GM19238 (cell line): ENCODE data around the gene CARD11.

Experiments used
- DNase-seq: peaks from one replicate; pipeline ENCODE4 v3.0.0; 2011; ENCODE audit warnings: low spot score; ENCODE audit not compliant: insufficient read length

CARD11 gene

DNA sequence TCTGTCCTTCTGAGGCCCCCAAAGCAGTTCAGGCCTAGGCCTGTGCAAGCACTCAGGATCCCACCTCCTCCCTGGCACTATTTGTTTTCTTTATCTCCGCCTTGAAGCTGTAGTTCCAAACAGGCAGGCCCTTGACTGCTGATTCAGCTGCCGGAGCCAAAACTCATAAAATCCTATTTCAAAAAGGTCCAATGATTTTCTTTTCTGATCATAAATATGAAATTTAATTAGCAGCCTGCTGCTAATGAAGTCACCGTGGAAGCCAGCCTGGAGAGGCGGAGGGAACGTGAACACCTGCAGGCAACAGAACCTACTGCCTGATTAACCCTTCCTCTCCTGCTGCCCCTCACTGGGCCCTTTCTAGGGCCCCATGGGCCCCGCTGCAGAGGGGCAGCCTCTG, 60.1 kb downstream of the CARD11 start:
- no peak for DNase-seq

DNA sequence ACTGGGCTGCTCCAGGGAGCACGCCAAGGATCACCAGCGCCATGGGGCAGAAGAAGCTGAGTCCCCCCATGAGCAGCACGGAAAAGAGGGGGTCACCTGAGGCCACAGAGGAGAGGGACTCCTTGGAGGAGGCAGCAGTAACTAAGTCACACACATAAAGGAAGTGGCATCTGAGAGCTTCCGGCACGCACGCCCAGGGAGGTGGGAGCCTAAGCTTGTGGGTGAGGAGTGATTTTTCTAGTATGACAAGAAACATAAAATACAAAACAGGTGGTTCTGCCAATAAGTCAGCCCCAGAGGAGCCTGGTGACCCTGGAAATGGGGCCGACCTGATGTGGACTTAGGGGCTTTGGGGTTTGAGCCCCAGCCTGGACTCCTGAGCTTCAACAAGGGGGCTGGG, 60.8 kb downstream of the CARD11 start:
- no peak for DNase-seq

DNA sequence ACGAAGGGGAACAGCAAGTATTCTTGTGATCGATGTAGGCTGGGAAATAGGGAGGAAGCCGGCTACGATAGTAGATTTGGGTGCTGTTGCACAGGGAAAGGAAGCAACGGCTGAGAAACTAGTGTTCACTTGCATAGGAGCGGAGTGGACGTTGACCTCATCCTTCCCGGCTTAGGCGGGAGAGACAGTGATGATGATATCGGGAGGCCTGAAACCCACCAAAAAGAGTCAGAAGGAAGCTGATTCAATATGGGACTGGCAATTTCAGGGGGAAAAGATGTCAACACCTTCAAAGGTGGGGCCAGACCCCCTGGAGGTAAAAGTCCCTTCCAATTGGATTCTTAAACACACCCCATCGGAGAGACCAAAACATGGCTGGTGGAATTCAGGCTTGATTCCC, 61.3 kb downstream of the CARD11 start:
- no peak for DNase-seq

DNA sequence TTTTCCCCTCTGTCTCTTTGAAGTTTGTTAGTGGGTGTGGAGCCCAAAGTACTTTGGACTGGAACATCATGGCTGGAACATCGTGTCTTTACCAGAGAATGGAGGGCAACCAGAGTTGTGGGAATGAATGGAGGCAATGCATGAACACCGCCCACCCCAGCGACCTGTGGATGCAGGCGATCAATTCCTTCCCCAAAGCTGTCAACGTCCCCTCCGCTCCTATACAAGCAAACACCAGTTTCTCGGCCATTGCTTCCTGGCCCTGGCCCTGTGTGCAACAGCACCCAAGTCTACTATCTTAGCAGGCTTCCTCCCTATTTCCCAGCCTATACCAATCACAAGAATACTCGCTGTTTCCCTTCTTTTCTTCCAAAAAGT, 62.6 kb downstream of the CARD11 start:
- DNase-seq = no peak

DNA sequence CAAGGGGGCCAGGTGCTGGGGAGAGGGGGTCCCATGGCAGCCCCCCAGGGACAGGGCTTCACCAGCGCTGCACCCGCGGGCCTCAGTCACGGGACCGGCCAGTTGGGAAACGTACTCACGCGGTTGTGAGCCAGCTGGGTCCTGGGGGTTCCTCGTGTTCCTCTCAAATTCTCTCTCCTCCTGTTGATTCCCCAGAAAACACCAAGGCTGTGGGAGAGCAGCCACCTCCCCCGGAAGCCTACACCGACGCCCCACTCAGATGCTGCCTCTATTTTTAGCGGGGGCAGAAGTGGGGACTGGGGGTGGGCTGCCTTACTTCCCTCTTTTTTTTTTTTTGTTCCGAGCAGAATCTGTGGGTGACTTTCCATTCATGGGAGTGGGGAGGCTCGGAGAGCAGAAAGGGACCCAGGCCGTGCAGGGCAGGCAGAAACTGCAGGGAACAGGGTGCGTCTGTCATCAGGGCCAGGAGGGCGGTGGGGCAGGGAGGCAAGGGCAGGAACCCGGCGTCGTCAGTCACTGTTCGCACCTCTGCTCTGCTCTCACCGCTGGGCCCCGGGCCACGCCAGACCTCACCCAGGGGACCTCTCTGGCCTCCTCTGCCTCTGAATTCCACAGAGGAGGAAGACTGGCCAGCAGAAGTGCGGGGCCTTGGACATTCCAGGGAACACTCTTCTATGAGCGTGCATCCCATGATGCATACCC, 63.1 kb downstream of the CARD11 start:
- DNase-seq = no peak

DNA sequence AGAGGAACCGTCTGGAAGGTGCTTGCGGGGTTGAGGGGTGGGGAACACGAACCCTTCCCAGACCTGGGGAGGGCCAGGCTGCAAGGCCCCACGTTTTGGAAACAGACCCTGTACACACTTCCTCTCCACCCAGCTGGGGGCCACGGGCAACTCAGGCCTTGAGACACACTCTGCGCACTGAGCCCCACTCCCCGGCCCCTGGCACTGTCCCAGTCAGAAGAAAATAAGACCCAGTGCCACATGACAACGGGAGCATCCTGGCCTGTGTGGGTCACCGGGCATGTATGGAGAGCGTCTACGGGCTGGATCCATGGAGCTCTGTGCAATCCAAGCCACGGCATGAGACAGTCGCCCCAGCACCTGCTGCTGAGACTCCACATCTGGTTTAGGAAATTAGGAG, 63.7 kb downstream of the CARD11 start:
- DNase-seq = no peak

DNA sequence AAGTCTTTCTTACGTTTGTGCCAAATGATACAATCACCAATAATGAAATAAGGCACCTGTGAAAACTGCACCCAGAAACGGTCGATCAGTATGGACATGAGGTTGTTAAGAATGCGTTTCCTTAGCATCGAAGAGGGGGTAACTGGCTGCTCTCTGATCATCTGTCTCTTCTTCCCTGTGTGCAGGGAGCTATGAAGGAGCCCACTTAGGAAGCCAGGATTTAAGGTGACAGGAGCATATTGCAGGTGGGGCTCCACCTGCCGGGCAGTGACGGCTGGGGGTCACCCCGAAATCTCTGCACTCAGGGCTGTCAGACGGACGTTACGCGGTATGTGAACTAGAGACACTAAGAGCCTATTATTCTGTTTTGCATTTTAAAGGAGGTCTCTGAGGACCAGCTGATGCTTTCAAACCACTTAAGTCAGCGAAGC, 64.5 kb downstream of the CARD11 start:
- no peak for DNase-seq

DNA sequence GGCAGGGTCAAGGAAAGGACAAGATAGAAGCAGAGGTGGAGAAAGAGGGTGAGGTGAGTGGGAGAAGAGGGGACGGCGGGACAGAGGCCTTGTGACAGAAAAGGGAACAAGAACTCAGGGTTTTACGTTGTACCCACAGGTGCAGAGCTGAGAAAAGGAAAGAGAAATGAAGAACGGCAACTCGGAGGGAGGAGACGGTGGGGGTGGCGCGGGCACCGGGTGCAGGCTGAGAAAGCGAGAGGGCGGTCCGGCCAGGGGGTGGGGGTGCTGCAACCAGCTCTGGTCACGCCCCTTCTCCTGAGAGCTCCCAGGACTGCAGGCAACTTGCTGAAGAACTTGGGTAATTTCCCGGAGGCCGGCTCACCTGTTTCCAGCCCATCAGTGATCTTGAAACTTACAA, 65.3 kb downstream of the CARD11 start:
- DNase-seq = peak; percentile 63

DNA sequence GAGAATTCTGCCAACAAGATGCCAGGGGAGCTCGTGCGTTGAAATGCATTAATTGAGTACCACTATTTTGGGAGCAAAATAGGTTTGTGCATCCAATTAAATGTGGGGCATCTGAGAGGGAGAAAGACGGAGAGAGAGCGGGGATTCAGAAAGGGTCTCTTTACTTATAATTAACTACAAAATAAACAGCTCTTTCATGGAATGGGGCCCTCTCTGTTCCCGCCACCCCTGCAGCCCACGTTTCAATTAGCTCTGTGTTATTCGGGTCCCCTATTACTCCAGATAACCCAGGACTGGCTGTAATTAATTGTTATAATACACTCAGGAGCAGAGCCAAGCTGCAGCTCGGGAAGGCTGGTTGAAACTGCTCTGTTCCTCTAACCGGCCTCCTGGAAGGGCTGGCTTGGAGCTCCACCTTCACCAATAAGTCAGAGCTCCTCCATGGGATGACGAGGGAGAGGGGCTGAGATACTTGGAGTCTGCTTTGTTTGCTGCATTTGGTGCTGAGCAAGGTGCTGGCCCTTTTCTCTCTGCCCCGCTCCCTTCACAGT, 67.8 kb downstream of the CARD11 start:
- DNase-seq = no peak

DNA sequence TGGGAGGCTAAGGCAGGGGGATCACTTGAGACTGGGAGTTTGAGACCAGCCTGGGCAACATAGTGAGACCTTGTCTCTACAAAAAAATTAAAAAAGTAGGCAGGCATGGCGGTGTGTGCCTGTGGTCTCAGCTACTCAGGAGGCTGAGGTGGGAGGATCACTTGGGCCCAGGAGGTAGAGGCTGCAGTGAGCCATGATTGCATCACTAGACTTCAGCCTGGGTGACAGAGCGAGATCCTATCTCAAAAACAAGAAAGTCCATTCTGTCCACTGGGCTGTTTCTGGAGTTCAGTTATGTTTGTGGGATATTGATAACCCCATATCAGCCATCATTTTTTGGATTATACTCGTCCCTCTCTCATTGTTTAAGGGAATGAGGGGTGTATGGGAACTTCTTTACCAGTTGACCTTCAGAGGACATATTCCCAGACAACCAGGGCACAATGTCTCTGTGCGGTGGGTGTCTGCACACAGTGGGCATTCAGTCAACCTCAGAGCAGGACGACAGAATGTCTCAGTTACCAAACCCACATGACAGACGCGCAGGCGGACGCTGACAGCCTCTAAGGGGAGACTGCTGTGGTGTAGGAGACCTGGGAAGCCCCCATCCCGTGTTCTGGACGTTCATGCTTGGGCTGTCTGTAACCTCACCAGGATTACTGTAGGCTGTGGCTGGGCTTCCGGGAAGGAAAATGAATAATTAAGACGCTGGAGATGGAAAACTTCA, 69.4 kb downstream of the CARD11 start:
- DNase-seq = no peak

DNA sequence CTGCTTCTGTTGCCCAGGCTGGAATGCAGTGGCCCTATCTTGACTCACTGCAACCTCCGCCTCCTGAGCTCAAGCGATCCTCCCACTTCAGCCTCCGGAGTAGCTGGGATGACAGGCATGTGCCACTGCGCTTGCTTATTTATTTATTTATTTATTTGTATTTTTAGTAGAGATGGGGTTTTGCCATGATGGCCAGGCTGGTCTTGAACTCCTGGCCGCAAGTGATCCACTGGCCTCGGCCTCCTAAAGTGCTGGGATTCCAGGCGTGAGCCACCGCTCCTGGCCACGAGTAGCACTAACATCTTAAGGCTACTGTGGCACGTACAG, 70.9 kb downstream of the CARD11 start:
- DNase-seq = no peak

DNA sequence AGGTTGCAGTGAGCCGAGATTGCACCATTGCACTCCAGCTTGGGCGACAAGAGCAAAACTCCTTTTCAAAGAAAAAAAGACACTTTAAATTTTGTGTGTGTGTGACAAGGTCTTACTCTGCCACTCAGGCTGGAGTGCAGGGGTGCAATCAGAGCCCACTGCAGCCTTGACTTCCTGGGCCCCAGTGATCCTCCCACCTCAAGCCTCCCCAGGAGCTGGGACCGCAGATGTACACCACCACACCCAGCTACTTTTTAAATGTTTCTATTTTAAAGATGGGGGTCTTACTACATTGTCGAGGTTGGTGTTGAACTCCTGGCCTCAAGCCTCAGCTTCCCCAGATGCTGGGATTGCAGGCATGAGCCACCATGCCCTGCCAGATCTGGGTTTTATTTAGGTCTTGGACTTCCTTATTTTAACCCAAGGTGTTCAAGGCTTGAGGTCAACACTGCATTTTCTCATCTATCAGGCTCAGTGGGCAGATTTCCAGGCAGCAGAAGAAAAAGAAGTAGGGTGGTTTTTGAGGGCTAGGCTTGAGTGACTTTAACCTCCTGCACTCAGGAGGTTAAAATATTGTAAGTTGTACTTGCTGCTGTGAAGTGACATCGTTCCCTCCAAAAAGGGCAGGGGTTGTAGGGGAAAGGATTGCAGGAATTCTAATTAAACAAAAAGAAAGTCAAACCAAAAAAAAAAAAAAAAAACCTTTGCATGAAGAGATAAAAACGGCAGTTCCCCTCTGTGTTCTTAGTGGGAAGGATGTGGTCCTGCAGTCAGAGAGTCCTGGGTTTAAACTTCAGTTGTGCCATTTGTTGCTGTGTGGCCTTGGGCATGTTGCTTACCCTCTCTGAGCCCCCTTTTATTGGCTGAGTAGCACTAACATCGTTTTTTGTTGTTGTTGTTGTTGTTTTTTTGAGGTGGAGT, 71.5 kb downstream of the CARD11 start:
- no peak for DNase-seq

DNA sequence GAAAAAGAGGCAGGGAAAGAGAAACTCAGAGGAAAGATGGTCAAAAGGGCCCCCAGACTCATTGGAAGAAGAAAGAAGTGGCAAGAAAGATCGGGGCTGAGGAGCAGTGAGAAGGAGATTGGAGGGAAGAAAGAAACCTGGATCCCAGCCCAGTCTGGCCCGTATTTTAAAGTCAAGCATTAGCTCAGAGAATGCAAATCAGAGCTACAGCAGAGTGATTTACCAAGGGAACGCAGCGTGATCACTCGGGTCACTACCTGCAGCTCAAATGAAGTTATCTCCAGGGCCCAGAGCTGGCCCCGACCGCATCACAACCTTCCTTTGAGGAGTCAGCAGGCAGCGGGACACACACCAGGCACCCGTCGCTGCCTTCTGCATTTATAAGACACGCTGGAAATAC, 72.8 kb downstream of the CARD11 start:
- DNase-seq = no peak

DNA sequence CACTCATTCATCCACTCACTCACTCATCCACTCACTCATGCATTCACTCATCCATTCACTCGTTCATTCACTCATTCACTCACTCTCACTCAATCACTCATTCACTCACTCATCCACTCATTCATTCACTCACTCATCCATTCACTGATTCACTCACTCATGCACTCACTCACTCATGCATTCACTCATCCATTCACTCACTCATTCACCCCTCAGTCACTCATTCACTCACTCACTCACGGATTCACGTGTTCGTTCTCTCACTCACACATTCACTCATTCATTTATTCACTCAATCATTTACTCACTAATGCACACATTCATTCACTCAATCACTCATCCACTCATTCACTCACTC, 73.4 kb downstream of the CARD11 start:
- no peak for DNase-seq

DNA sequence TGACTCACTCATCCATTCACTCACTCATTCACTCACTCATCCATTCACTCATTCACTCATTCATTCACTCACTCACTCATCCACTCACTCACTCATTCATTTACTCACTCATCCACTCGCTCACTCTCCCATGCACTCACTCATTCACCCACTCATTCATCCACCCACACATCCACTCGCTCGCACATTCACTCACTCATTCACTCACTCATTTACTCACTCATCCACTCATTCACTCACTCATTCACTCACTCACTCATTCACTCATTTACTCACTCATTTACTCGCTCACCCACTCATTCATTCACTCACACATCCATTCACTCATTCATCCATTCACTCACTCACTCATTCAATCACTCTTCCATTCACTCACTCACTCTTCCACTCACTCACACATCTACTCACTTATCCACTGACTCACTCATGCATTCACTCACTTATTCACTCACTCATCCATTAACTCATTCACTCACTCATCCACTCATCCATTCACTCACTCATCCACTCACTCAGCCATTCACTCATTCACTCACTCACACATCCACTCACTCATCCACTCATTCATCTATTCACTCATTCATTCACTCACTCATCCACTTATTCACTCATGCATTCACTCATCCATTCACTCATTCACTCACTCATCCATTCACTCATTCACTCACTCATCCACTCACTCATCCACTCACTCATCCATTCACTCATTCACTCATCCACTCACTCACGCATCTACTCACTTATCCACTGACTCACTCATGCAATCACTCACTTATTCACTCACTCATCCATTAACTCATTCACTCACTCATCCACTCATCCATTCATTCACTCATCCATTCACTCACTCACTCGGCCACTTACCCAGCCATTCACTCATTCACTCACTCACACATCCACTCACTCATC, 74.0 kb downstream of the CARD11 start:
- no peak for DNase-seq

DNA sequence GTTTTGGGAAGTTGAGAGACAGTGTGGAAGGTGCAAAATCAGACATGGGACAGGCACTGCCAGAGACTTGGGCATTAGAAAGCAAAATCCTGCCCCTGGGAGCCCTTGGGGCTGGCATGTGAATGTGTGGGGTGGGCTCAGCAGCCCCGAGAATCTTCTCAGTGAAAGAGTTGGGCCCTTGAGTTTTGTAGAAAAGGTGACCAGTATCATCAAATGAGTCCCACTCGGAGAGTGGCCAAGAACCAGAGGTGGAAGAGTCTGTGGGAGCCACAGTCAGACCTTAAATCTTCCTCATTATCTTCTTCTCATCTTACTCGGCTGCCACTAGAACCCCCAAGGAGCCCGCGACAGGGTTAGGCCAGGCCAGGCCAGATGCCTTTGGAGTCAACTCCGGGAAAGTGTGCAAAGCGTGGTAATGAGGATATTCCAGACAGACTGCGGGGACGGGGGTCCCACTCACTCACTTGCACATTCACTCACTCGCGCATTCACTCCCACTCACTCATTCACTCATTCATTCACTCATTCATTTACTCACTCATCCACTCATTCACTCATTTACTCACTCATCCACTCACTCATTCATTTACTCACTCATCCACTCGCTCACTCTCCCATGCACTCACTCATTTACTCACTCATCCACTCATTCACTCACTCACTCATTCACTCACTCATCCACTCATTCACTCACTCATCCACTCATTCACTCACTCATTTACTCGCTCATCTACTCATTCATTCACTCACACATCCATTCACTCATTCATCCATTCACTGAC, 74.9 kb downstream of the CARD11 start:
- DNase-seq = no peak

DNA sequence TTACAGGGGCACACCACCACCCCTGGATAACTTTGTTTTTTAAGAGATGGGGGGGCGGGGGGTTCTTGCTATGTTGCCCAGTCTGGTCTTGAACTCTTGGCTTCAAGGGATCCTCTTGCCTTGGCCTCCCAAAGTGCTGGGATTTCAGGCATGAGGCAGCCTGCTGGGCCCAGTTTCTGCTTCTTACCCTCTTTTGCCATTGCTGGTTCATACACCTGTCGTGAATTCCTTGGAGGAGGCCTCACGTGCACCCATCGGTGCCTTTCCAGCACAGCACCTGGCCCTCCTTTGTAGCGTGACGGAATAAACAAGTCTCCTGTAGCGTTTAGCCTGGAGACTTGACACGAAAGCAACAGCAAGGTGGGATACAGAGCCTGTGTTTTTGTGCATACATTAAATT, 75.5 kb downstream of the CARD11 start:
- no peak for DNase-seq

DNA sequence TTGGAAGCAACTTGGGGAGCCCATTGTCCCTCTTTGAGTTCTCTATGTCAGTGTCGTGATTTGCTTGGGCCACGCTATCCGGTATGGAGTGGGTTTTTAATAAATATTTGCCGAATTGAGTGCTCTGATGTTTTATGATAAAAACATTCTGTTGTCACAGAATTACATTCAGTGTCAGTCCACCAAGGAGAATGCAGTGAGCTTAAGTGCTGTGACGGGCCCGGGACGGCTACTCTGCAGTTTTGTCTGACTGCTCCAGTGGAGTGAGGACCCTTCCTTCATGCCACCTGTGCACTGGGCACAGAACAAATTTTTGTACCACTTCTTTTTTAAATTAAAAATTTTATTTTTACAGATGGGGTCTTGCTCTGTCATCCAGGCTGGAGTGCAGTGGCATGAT, 76.0 kb downstream of the CARD11 start:
- DNase-seq = no peak

DNA sequence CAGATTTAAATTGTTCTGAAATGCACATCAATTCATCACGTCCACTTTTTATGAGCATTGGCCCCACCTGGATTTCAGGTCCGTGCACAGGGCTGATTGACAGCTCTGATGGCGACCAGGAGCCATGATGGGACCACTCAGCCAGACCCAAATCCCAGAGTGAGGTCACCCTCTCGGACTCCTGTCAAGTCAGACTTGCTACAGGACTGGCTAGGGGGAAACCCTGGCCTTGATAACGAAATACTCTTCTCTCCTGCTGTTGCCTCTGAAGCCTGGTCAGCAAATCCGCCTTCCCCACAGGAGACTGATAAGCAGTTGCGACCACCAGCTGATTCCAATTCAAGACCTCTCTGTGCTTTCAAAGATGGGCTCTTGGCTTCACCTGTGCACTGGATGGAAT, 76.4 kb downstream of the CARD11 start:
- DNase-seq = no peak

DNA sequence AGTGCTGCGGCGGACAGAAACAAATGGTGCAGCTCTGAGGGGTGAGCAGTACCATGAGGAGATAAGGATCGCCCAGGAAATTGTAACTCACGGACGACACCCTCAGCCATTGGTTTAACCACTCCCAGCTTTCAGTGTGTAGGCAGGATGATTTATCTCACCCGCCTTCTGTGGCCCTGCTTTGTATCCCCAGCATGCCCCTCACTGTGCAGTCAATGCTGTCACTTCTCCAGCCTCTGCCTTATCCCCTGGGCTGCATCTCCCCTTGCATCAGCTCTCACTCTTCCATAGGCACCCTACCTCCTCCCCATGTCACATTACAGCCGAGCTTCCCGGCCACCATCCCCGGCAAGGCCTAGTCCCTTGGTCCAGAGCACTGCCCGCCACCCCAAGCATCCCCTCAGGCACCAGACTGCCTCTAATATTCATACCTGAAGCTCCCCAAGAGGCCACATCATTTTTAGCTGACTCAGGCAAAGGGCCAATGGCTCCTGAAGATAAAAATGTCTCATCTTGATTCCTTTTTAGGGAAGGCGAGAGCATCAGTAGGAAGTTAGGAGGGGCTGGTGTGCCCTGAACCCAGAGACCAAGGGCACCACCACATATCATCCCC, 77.1 kb downstream of the CARD11 start:
- DNase-seq = no peak
